ENCODE results near the gene DNAAF9.

- TF ChIP-seq RNF2 (IDR thresholded peaks at IDR 0.05; ENCODE audit: borderline replicate concordance, low read depth, low read length, missing control alignments, poor library complexity, severe bottlenecking) (no peak), CTCF (IDR thresholded peaks at IDR 0.05; ENCODE audit: control extremely low read depth in 1 of 3, insufficient read depth in 1 of 3, low read depth in 1 of 3, low read length in 3 of 3) (no peak), JUN (IDR thresholded peaks at IDR 0.05; ENCODE audit: low read depth, low read length) (no peak), RAD21 (IDR thresholded peaks at IDR 0.05 in 1 of 2, conservative IDR thresholded peaks at IDR 0.05 in 1 of 2; ENCODE audit: low read depth in 2 of 2, low read length in 2 of 2) (no peak), YY1 (IDR thresholded peaks at IDR 0.05; ENCODE audit: low read depth, low read length) (no peak), BACH1 (IDR thresholded peaks at IDR 0.05; ENCODE audit: low read length) (no peak), RFX5 (IDR thresholded peaks at IDR 0.05; ENCODE audit: borderline replicate concordance, low read depth, low read length) (no peak), POLR2A (IDR thresholded peaks at IDR 0.05; ENCODE audit: control extremely low read depth in 1 of 2, low read depth in 2 of 2, low read length in 2 of 2) (no peak), EZH2 (IDR thresholded peaks at IDR 0.05; ENCODE audit: low read depth, low read length, severe bottlenecking) (no peak), POLR2AphosphoS5 (IDR thresholded peaks at IDR 0.05; ENCODE audit: low read depth, low read length) (no peak), TAF1 (IDR thresholded peaks at IDR 0.05; ENCODE audit: low read depth, low read length) (no peak), KDM5A (IDR thresholded peaks at IDR 0.05; ENCODE audit: low read length) (no peak), POU5F1 (IDR thresholded peaks at IDR 0.05; ENCODE audit: low read depth, low read length) (no peak)
These were observed 2.3 kb downstream of the DNAAF9 start for GRCh38 chr20:3405139-3405538.
